ENCODE results near the gene MAPKAP1.

MAPKAP1 gene

DNA sequence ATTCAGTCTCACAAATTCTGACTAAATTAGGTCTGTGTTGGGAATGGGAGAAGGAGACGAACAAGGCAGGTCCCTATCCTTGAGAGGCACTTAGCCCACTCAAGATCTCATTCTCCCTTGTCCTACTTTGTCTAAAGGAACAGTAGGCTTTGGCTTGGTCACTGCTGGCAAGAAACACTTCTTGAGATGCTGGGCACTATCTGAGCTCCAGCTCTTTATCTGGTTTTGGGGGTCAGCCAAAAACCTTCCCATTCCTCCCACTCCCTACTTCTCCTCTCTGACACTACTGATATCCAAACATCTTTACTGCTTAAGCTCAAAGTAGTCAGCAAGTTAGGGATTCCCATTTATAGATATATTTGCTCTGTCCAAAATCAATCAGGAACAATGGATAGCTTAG, 155.2 kb downstream of the MAPKAP1 start:
- Histone ChIP-seq H3K4me1 (ENCODE audit: control insufficient read depth, low read depth, low read length) (peaks cover 6% of the 10 kb centered on the region), H3K27me3 (ENCODE audit: control insufficient read depth, insufficient read depth, low read length) (no peaks in the 10 kb centered on the region), H3K9me3 (ENCODE audit: control insufficient read depth, low read depth, low read length) (no peaks in the 10 kb centered on the region), H3K36me3 (ENCODE audit: control insufficient read depth, low read depth, low read length) (no peaks in the 10 kb centered on the region), H3K4me3 (ENCODE audit: low read length) (no peak overlapping the region), H3K9ac (ENCODE audit: low read length) (no peak overlapping the region), H3K27ac (ENCODE audit: low read length) (no peak overlapping the region)

DNA sequence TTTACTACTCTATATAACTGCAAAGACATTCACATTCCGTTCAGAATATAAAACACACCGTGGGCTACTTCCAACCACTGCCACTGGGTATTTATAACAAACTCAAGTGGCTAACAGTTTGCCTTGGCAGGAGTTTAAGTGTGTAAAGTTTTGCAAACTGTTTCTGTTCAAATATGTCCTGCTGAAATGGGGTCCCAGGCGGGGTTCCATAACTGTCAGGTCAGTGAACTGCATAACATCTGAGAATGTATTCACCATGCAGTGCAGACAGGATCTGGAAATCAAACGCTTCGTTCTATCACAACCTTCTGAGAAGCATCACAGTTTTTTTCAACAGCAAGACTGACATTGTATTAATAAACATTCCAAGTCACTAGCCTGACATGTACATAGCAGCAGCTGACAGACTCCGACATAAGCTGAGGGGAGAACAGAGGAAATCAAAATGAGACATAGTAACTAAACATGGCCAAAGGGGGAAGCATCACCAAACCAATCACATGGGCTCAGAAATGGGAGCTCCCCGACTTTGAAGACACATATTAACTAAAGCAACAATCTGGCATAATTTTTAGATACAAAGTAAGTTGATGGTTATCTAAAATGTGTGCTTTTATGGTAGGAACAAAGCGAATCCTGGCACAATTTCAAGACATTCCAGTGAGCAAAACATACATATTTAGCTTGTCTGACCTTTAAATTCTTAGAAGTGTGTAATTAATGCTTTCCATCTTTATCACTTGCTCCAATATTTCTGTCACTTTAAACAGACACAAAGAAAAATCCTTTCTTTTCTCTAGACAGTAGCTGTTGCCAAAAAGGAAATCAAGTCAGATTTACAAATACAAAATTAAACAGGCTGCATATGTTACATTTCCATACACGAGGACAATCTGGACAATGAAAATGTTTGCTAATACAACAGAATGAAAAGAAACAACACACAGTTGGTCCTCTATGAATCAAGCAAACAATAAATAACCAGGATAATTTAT, 156.8 kb downstream of the MAPKAP1 start:
- Histone ChIP-seq H3K9ac (ENCODE audit: low read length) (no peak overlapping the region), H3K4me1 (ENCODE audit: control insufficient read depth, low read depth, low read length) (peaks cover 6% of the 10 kb centered on the region), H3K9me3 (ENCODE audit: control insufficient read depth, low read depth, low read length) (no peaks in the 10 kb centered on the region), H3K27me3 (ENCODE audit: control insufficient read depth, insufficient read depth, low read length) (no peaks in the 10 kb centered on the region), H3K27ac (ENCODE audit: low read length) (no peak overlapping the region), H3K36me3 (ENCODE audit: control insufficient read depth, low read depth, low read length) (no peaks in the 10 kb centered on the region), H3K4me3 (ENCODE audit: low read length) (no peak overlapping the region)

DNA sequence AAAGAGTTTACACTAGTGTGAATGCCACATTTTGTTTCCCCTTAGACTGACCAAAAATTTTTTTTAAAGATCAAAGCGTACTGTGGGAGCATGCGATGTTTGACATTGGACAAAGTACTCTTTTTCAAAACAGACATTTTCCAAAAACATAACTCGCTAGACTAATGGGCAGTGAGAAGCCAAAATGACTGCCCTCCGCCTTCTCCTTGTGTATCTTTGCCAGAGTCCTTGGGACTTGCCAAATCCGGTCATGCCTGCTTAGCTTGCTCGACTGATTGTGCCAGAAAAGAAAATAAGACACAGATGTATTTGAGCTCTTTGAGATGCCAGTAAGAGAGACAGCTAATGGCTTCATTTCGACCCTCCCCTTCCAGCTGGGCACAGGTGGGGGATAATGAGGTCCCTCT, 157.5 kb downstream of the MAPKAP1 start:
- no peaks in the 10 kb centered on the region for H3K27me3 ChIP-seq (ENCODE audit: control insufficient read depth, insufficient read depth, low read length)
- no peak overlapping the region for H3K4me3 ChIP-seq (ENCODE audit: low read length)
- H3K9ac ChIP-seq (ENCODE audit: low read length): no peak overlapping the region
- H3K4me1 ChIP-seq (ENCODE audit: control insufficient read depth, low read depth, low read length): peaks cover 6% of the 10 kb centered on the region
- H3K9me3 ChIP-seq (ENCODE audit: control insufficient read depth, low read depth, low read length): no peaks in the 10 kb centered on the region
- no peak overlapping the region for H3K27ac ChIP-seq (ENCODE audit: low read length)
- H3K36me3 ChIP-seq (ENCODE audit: control insufficient read depth, low read depth, low read length): no peaks in the 10 kb centered on the region

DNA sequence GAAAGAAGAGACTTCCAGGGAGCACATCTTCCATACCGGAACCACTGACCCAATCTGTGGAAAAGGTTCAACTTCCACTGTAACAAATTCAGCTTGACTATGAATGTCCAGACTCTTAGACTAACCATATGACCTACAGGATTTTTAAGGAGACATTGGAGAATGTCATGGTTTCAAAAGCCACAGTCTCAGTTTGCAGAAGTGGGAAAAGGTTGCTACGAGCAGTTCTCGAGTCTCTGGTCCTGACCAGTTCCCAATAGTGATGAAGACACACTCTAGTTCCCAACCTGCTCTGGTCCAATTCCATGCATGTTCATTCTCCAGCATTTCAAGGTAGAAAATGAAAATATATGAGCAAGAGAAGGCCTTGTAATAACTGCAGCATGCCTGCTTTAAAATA, 158.0 kb downstream of the MAPKAP1 start:
- Histone ChIP-seq H3K9me3 (ENCODE audit: control insufficient read depth, low read depth, low read length) (no peaks in the 10 kb centered on the region), H3K4me1 (ENCODE audit: control insufficient read depth, low read depth, low read length) (peaks cover 6% of the 10 kb centered on the region), H3K27ac (ENCODE audit: low read length) (no peak overlapping the region), H3K9ac (ENCODE audit: low read length) (no peak overlapping the region), H3K4me3 (ENCODE audit: low read length) (no peak overlapping the region), H3K36me3 (ENCODE audit: control insufficient read depth, low read depth, low read length) (no peaks in the 10 kb centered on the region), H3K27me3 (ENCODE audit: control insufficient read depth, insufficient read depth, low read length) (no peaks in the 10 kb centered on the region)

DNA sequence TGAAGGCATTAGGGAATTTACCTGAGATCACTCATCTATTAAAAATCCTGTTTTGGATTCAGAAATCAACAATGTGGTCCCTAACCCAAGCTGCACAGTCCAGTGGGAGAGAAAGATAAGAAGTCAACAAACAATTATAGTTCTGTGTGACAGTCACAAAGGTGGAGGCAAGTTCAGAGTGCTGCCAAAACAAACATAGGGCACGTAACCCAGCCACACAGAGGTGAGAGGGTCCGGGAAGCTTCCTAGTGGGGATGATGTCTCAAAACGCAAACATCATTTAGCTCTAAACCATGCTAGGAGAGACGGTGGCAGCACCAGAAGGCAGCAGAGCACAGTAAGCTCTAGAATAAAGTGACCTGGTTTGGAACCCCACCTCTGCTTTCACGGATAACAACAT, 158.9 kb downstream of the MAPKAP1 start:
- Histone ChIP-seq H3K9ac (ENCODE audit: low read length) (no peak overlapping the region), H3K4me1 (ENCODE audit: control insufficient read depth, low read depth, low read length) (peaks cover 6% of the 10 kb centered on the region), H3K36me3 (ENCODE audit: control insufficient read depth, low read depth, low read length) (no peaks in the 10 kb centered on the region), H3K27me3 (ENCODE audit: control insufficient read depth, insufficient read depth, low read length) (no peaks in the 10 kb centered on the region), H3K4me3 (ENCODE audit: low read length) (no peak overlapping the region), H3K27ac (ENCODE audit: low read length) (no peak overlapping the region), H3K9me3 (ENCODE audit: control insufficient read depth, low read depth, low read length) (no peaks in the 10 kb centered on the region)

DNA sequence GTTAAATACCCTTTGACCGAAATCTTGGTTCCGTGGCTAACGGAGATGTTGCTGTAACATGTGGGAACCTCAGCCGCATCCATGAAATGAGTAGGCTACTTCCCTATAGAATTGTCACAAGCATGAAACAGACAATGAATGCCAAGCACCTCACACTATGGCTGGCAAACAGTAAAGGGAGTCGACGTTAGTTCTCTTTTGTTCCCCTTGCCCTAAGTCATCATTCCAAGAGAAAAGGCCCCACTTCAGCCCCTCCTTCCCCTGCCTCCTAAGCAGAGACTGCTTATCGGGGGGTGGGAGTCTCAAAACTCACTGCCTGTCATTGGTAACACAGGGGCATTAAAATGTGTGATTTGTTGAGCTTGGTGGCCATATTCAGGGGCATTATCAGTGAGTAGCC, 159.6 kb downstream of the MAPKAP1 start:
- Histone ChIP-seq H3K27ac (ENCODE audit: low read length) (no peak overlapping the region), H3K9ac (ENCODE audit: low read length) (no peak overlapping the region), H3K4me3 (ENCODE audit: low read length) (no peak overlapping the region), H3K27me3 (ENCODE audit: control insufficient read depth, insufficient read depth, low read length) (no peaks in the 10 kb centered on the region), H3K36me3 (ENCODE audit: control insufficient read depth, low read depth, low read length) (no peaks in the 10 kb centered on the region), H3K9me3 (ENCODE audit: control insufficient read depth, low read depth, low read length) (no peaks in the 10 kb centered on the region), H3K4me1 (ENCODE audit: control insufficient read depth, low read depth, low read length) (peaks cover 6% of the 10 kb centered on the region)

DNA sequence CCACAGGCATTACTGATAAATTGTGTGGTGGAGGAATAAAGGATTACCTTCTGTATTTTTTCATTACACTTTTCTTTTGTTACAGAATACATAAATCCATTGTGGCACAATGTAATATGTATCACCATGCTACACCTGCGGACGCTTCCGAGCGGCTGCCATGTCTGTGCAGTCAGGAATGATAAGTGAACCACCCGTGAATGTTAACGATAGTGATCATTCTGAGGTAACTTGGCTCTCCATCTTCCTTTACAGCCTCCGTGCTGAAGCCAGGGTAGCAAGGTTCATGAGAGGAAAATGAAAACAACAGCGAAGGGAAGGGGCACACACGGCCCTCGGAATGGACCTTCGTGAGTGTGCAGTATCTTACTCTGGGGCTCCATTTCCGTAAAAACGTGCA, 161.2 kb downstream of the MAPKAP1 start:
- no peak overlapping the region for H3K9ac ChIP-seq (ENCODE audit: low read length)
- no peak overlapping the region for H3K27ac ChIP-seq (ENCODE audit: low read length)
- peaks cover 3% of the 10 kb centered on the region for H3K4me1 ChIP-seq (ENCODE audit: control insufficient read depth, low read depth, low read length)
- H3K36me3 ChIP-seq (ENCODE audit: control insufficient read depth, low read depth, low read length): no peaks in the 10 kb centered on the region
- no peaks in the 10 kb centered on the region for H3K9me3 ChIP-seq (ENCODE audit: control insufficient read depth, low read depth, low read length)
- no peaks in the 10 kb centered on the region for H3K27me3 ChIP-seq (ENCODE audit: control insufficient read depth, insufficient read depth, low read length)
- H3K4me3 ChIP-seq (ENCODE audit: low read length): no peak overlapping the region

DNA sequence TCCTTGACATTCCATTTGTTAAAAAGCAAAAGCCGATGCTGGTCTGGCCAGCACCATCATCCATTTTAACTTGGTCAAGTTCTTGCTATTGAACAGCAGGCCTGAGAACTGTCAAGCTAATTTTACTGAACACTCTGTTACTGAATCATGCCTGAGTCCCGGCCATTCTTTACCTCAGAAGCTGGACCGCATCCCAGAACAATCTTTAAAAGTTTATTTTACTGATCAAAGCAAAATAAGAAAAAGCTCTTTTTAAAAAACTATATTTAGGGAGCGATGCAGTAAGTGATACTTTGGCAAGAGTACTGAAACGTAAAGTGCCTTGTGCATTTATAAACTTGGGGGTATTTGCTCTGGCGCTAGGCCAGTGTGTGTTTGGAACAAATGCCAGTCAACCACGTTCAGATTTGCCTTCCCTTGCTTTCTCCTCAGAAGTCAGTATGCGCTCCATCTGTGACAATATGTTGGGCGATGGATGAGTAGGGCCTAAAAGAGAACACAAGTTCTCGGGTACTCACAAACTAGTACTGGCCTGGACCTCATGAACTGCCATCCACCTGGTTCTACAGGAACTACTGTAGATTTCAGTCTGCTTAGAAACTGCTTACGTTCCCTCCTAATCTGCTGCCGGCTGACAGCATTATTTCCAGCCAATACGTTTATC, 161.9 kb downstream of the MAPKAP1 start:
- Histone ChIP-seq H3K27ac (ENCODE audit: low read length) (no peak overlapping the region), H3K9me3 (ENCODE audit: control insufficient read depth, low read depth, low read length) (no peaks in the 10 kb centered on the region), H3K4me3 (ENCODE audit: low read length) (no peak overlapping the region), H3K9ac (ENCODE audit: low read length) (no peak overlapping the region), H3K27me3 (ENCODE audit: control insufficient read depth, insufficient read depth, low read length) (no peaks in the 10 kb centered on the region), H3K36me3 (ENCODE audit: control insufficient read depth, low read depth, low read length) (no peaks in the 10 kb centered on the region), H3K4me1 (ENCODE audit: control insufficient read depth, low read depth, low read length) (peaks cover 3% of the 10 kb centered on the region)

DNA sequence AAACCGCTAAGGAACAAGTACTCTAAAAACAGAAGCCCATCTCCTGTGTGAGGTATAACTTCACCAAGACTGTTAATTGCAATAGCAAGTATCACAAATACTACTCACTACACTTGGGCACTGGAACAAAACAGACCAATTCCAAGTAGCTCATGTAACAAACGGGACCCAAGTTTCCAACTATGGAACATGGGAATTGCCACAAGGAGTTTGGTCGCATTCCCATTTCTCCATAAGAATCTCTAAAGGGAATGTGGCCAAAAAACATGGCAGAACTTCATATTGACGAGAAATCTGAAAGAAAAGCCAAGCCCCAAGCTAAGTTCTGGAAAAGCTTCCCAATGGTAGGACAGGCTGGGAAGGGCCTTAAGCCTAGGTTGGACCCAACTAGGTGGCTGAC, 162.5 kb downstream of the MAPKAP1 start:
- Histone ChIP-seq H3K36me3 (ENCODE audit: control insufficient read depth, low read depth, low read length) (no peaks in the 10 kb centered on the region), H3K4me1 (ENCODE audit: control insufficient read depth, low read depth, low read length) (peaks cover 3% of the 10 kb centered on the region), H3K27ac (ENCODE audit: low read length) (no peak overlapping the region), H3K4me3 (ENCODE audit: low read length) (no peak overlapping the region), H3K9me3 (ENCODE audit: control insufficient read depth, low read depth, low read length) (no peaks in the 10 kb centered on the region), H3K9ac (ENCODE audit: low read length) (no peak overlapping the region), H3K27me3 (ENCODE audit: control insufficient read depth, insufficient read depth, low read length) (no peaks in the 10 kb centered on the region)

DNA sequence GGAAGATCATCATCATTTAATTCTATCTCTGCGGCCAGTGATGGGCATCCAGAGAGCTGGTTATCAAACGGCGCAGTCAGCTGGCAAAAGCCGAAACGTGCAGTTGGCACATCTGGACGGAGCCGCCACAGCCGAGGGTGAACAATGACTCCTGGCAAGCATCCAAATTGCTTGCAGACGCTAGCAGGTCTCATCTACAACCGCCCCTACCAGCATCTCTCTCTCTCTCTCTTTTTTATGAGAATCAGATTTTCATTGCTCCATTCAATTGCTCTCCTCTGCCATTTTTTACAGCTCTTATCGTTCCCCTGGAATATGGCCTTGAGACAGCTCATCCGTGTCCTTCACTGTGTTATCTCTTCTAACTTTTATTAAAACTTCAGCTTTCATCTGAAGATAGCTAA, 165.2 kb downstream of the MAPKAP1 start:
- Histone ChIP-seq H3K36me3 (ENCODE audit: control insufficient read depth, low read depth, low read length) (no peaks in the 10 kb centered on the region), H3K9me3 (ENCODE audit: control insufficient read depth, low read depth, low read length) (no peaks in the 10 kb centered on the region), H3K4me3 (ENCODE audit: low read length) (no peak overlapping the region), H3K4me1 (ENCODE audit: control insufficient read depth, low read depth, low read length) (no peaks in the 10 kb centered on the region), H3K9ac (ENCODE audit: low read length) (no peak overlapping the region), H3K27me3 (ENCODE audit: control insufficient read depth, insufficient read depth, low read length) (no peaks in the 10 kb centered on the region), H3K27ac (ENCODE audit: low read length) (no peak overlapping the region)

DNA sequence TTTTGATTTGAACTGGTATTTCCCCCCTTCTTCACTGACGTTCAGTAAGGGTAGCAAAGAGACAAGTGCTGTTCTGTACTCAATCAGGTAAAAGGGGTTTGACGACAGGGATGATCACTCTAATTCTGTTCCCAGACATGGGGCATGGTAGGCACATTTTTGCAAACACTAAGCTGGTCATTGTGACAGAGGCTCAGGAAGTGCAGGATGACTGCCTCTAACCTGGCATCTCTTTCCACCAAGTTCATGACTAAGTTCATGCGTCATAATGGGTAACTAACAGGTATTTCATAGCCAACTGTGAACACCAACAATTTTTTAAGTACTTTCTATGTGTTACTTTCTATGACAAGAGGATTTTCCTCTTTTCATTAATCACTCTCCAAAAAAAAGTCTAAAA, 166.5 kb downstream of the MAPKAP1 start:
- Histone ChIP-seq H3K9ac (ENCODE audit: low read length) (no peak overlapping the region), H3K36me3 (ENCODE audit: control insufficient read depth, low read depth, low read length) (no peaks in the 10 kb centered on the region), H3K9me3 (ENCODE audit: control insufficient read depth, low read depth, low read length) (no peaks in the 10 kb centered on the region), H3K4me3 (ENCODE audit: low read length) (no peak overlapping the region), H3K27me3 (ENCODE audit: control insufficient read depth, insufficient read depth, low read length) (no peaks in the 10 kb centered on the region), H3K4me1 (ENCODE audit: control insufficient read depth, low read depth, low read length) (no peaks in the 10 kb centered on the region), H3K27ac (ENCODE audit: low read length) (no peak overlapping the region)

DNA sequence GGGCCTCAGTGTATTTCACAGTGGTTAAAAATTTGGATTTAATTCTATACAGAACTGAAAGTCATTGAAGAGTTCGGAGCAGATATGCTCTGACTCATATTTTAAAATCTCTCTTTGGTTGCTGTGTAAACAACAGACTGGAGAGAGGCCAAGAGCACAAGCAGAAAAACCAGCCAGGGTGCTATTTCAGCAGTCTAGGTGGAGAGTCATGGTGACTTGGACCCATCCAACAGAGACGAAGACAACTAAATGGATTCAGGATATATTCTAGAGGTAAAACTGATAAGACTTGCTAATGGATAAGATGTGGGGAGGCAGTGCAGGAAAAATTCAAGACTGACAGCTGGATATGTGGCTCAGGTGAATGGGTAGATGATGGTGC, 168.9 kb downstream of the MAPKAP1 start:
- H3K4me1 ChIP-seq (ENCODE audit: control insufficient read depth, low read depth, low read length): no peaks in the 10 kb centered on the region
- H3K27me3 ChIP-seq (ENCODE audit: control insufficient read depth, insufficient read depth, low read length): no peaks in the 10 kb centered on the region
- H3K9me3 ChIP-seq (ENCODE audit: control insufficient read depth, low read depth, low read length): no peaks in the 10 kb centered on the region
- no peaks in the 10 kb centered on the region for H3K36me3 ChIP-seq (ENCODE audit: control insufficient read depth, low read depth, low read length)
- no peak overlapping the region for H3K27ac ChIP-seq (ENCODE audit: low read length)
- no peak overlapping the region for H3K4me3 ChIP-seq (ENCODE audit: low read length)
- H3K9ac ChIP-seq (ENCODE audit: low read length): no peak overlapping the region

Measured in iPS-18a (cell line).